HG03571 (cell line): ENCODE results near the gene PDE6C.
"Not testable (repeated sequence)": the region's sequence is repeated elsewhere in the genome, so short reads cannot be mapped to it uniquely, and the experiment has no call there.

Source experiments
- ATAC-seq: cut with Tn5 transposase; IDR thresholded peaks from one replicate; pipeline ENCODE4 v1.9.1; 2021; ENCODE audit not compliant: unreplicated experiment

Gene PDE6C

DNA sequence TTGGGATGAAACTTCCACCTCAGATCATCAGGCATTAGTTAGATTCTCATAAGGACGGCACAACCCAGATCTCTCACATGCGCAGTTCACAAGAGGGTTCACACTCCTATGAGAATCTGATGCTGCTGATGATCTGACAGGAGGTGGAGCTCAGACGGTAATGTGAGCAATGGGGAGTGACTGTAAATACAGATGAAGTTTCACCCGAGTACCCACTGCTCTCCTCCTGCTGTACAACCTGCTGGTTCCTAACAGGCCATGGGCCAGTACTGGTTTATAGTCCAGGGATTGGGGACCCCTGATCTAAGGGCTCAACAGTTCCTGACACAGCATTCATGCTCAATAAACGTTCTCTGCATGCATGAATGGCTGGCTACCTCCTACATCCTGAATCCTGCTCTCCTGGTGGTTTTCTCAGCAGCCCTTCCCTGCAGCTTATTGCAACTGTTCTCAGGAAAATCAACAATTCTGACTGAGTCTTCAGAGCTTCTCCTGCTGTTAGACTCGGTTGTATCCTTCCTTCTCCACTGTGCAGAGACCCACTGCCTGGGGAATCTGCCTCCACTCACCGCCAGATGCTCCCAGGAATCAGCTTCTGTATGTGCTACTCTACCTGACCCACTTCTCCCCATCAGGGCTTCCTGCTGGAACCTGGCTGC lies 17.4 kb downstream of the PDE6C start:
- no peak for ATAC-seq

DNA sequence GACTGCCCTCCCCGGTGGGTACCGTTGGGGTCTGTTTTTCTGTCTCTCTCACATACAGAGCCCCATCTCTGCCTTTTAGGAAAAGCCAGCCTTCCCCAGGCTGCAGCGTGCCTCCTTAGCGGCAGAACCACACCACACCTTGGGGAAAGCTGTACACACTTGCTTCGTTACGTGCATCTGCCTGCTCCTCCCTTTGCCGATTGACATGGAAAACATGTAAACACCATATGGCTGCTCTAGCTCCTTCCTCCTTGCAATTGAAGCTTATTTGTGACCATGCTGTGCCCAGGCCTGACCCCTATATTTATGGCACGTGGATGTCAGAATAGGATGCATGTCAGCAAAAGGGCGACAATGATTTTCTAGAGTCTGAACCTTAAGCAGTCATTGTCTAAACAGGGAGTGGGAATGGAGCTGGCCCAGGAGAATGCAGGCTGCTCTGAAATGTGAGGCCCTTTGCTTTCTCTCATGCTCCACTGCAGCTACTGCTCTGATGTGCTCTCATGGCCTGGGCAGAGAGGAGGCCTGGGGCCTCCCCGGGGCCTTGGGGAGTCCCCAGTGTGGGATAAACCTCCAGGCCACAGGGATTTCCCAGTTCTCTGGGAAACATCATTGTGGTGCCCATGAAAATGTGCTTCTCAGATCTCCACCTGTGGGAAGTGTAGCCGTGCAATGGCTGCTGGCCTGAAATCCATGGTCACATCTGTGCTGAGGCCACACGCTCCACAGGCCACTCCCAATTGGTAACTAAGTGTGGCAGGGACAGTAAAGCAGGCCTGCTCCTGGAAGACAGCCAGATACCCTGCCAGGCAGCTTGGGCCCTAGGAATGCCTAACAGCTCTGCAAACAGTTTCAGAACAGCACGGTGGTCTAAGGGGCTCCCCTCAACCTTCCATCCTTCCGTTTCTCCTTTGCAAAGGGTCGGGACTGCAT lies 18.6 kb downstream of the PDE6C start:
- no peak for ATAC-seq

- ATAC-seq, result no peak
Observed at GRCh38 chr10:93639791-93640190, 27.5 kb downstream of the PDE6C start.

GRCh38 chr10:93652857-93653256 lies 40.5 kb downstream of the PDE6C start:
- ATAC-seq, result no peak

DNA sequence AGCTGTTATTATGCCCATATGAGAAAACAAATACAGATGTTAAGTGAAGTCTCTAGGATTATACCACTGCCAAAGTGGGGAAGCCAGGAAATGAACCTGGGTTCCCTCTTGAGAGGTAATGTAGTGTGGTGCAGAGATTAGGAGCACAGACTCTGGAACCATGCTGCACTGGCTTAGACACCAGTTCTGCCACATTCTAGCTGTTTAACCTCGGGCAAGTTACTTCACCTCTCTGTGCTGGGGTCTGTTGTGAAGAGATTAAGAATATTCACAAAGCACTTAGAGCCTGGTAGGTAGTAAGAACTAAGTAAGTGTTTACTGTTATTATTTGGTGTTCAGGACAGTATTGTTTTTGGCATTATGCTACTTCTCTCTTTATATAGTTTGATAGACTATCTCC lies 41.9 kb downstream of the PDE6C start:
- no peak for ATAC-seq

GRCh38 chr10:93656155-93656554 lies 43.8 kb downstream of the PDE6C start:
- no peak for ATAC-seq

- ATAC-seq, result no peak
Observed at GRCh38 chr10:93657757-93658156, 45.4 kb downstream of the PDE6C start.

- ATAC-seq, result no peak
Observed at GRCh38 chr10:93666030-93666429, 53.7 kb downstream of the PDE6C start.

- no peak for ATAC-seq
Observed at GRCh38 chr10:93667795-93668194, 55.5 kb downstream of the PDE6C start.

GRCh38 chr10:93670372-93670771 lies 58.0 kb downstream of the PDE6C start:
- no peak for ATAC-seq

DNA sequence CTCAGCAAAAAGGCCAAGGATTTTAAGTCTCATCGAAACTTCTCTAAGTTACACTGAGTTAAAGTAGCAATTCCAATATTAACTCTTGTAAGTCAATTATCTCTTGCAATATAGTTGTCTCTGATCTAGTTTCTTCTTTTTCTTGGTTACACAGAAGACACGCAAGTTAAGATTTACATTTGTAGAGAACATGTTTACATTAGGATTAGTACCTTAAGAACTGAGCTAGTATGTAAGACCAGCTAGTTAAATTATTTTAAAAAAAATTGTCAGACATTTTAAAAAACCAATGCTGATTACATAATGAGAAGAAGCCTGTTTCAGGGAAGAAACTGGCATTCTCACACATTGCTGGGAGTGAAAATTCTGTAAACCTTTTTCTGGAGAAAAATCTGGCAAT lies 58.7 kb downstream of the PDE6C start:
- ATAC-seq, result no peak

GRCh38 chr10:93672022-93672678 lies 59.8 kb downstream of the PDE6C start:
- ATAC-seq, result no peak

GRCh38 chr10:93672890-93673289 lies 60.6 kb downstream of the PDE6C start:
- ATAC-seq, result no peak

DNA sequence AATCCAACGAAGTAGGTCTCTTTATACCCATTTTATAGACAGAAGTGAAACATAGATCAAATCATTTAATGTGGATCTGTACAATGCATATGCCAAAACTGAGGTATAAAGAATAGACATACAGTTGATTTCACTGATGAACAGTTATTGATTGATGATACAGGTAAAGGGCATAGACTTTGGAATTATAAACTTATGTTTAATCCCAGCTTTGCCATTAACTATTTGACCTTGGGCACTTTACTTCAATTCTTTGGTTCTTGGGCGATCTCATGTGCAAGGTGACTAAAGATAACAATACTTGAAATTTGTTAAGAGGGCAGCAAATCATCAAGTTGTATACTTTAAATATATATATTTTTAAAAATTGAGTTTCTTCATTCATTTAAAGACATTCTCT lies 61.5 kb downstream of the PDE6C start:
- no peak for ATAC-seq

DNA sequence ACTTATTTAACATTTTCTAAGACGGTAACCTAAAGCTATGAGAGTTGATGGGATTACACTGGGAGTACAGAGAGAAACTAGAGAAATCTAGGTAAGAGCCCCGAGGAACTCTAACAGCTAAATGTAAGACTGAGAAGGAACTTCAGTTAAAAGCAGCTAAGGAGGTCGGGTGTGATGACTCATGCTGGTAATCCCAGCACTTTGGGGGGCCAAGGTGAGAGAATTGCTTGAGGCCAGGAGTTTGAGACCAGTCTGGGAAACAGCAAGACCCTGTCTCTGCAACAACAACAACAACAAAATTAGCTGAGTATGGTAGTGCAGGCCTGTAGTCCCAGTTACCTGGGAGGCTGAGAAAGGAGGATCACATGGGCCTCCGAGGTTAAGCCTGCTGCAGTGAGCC lies 66.0 kb downstream of the PDE6C start:
- no peak for ATAC-seq

- no peak for ATAC-seq
Observed at GRCh38 chr10:93678805-93679587, 66.7 kb downstream of the PDE6C start.

- no peak for ATAC-seq
Observed at GRCh38 chr10:93680412-93681047, 68.2 kb downstream of the PDE6C start.

GRCh38 chr10:93687737-93688136 lies 75.4 kb downstream of the PDE6C start:
- ATAC-seq, result no peak

GRCh38 chr10:93695740-93696139 lies 83.4 kb downstream of the PDE6C start:
- no peak for ATAC-seq

GRCh38 chr10:93696582-93696981 lies 84.2 kb downstream of the PDE6C start:
- not testable (repeated sequence) for ATAC-seq

DNA sequence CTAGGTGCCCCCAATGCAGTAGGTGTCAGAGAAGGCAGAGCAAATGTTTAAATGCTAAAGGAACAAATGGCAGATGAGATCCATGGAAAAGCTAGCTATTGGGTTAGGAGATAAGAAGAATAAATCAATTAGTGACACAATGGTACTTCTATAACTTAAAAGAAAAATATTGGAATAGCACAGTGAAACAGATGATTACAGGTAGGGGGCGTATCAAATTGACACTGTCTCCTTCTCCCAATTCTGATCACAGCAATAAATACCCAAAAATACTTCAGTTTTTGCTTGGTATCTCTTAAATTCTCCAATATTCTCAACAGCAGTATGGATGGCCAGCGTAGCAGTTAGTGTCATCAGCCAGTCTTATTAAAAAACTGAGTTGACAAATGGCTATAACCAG lies 84.9 kb downstream of the PDE6C start:
- ATAC-seq, result no peak
